CD4-positive, alpha-beta T cell (primary cell): ENCODE data around the gene RUFY2. TPM values are rescaled to one million over a fixed set of nuclear protein-coding genes. Genes with fewer than 3 reads are reported as not detected.

Source experiments
- ATAC-seq: fragments of 200-7000 bp; cut with Tn5 transposase; one replicate; pipeline ENCODE4 v1.10.0; 2022; ENCODE audit warnings: mild to moderate bottlenecking; ENCODE audit not compliant: poor library complexity
- CTCF ChIA-PET: fragments of 350-600 bp; sonication (Branson Sonifier 250); formaldehyde crosslinking; loops from one replicate; lab custom pipeline; 2021; ENCODE audit warnings: antibody characterized with exemption, inconsistent platforms; lab: Charles Lee
- POLR2A ChIA-PET: fragments of 350-600 bp; sonication (Branson Sonifier 250); formaldehyde crosslinking; loops from one replicate; lab custom pipeline; 2021; ENCODE audit warnings: antibody characterized with exemption, inconsistent platforms; lab: Charles Lee
- DNase-seq, 14 experiments: peaks; one replicate each; pipeline ENCODE4 v3.0.0-alpha.2; 2013 to 2020; ENCODE audit warnings: mixed read lengths in 2 of 14
- H3K27ac ChIP-seq, 2 donors: one replicate each; pipeline versions ENCODE4 v1.5.1 to v1.7.0; 2013; ENCODE audit warnings: low read length in 2 of 2, low read depth in 1 of 2, mild to moderate bottlenecking in 1 of 2
- H3K27me3 ChIP-seq, 2 experiments: 1 replicate in 1 of 2; 2 replicates in 1 of 2; pipeline versions ENCODE4 v1.6.1 to v1.7.0; 2013; ENCODE audit warnings: low read length in 2 of 2, control low read depth in 1 of 2, mild to moderate bottlenecking in 1 of 2, moderate library complexity in 1 of 2; ENCODE audit not compliant: insufficient read depth in 2 of 2, control insufficient read depth in 1 of 2
- H3K36me3 ChIP-seq: one replicate; pipeline ENCODE4 v1.6.1; 2013; ENCODE audit warnings: low read length, control low read depth; ENCODE audit not compliant: insufficient read depth
- H3K4me1 ChIP-seq: one replicate; pipeline ENCODE4 v1.6.1; 2013; ENCODE audit warnings: low read length, control low read depth; ENCODE audit not compliant: insufficient read depth
- H3K4me3 ChIP-seq: one replicate; pipeline ENCODE4 v1.5.1; 2013; ENCODE audit warnings: mild to moderate bottlenecking, low read length, moderate library complexity
- H3K9me3 ChIP-seq, 2 experiments: 1 replicate in 1 of 2; 2 replicates in 1 of 2; pipeline versions ENCODE4 v1.6.1 to v1.7.0; 2013; ENCODE audit warnings: low read length in 2 of 2, mild to moderate bottlenecking in 2 of 2, control low read depth in 1 of 2, moderate library complexity in 1 of 2; ENCODE audit not compliant: control insufficient read depth in 1 of 2, insufficient read depth in 1 of 2
- H3K27ac Mint-ChIP-seq: one replicate; pipeline ENCODE4 v1.8.0; 2020; ENCODE audit warnings: mixed read lengths
- H3K27me3 Mint-ChIP-seq: one replicate; pipeline ENCODE4 v1.8.0; 2021; ENCODE audit warnings: mixed read lengths
- H3K36me3 Mint-ChIP-seq: one replicate; pipeline ENCODE4 v1.8.0; 2021; ENCODE audit warnings: low read depth, mixed read lengths
- H3K4me1 Mint-ChIP-seq: one replicate; pipeline ENCODE4 v1.8.0; 2021; ENCODE audit warnings: low read depth, mixed read lengths
- H3K4me3 Mint-ChIP-seq: one replicate; pipeline ENCODE4 v1.8.0; 2020; ENCODE audit warnings: mild to moderate bottlenecking, mixed read lengths
- H3K9me3 Mint-ChIP-seq: one replicate; pipeline ENCODE4 v1.8.0; 2020; ENCODE audit warnings: mixed read lengths
- intact Hi-C, 2 experiments: fragments of 100-400 bp; cut with DNase I in 1 of 2; cut with micrococcal nuclease in 1 of 2; formaldehyde crosslinking; loops; one replicate each; pipeline versions ENCODE4 v1.15.1 to v1.9.0; 2023 to 2025; cut with DNase I, micrococcal nuclease
- total RNA-seq, 174 experiments: library from RNA in 2 of 174; stranded (reverse) in 2 of 174; gene quantifications; one replicate each; pipeline ENCODE4 v1.2.3 and lab custom pipeline; 2021 to 2026
- TF ChIP-seq, protein P1 (sequence below): fragments of 200-600 bp; IDR thresholded peaks from one replicate; pipeline ENCODE4 v1.8.0; 2022; ENCODE audit warnings: antibody characterized with exemption, mild to moderate bottlenecking

RUFY2 gene
- total RNA-seq, 2 experiments from 2014 or later = 10.7 to 14.8 TPM

GRCh38 chr10:68332259-68333057 is 74.6 kb downstream of the RUFY2 start, which contains the start of gene PBLD:
TSS of gene PBLD (minus strand) at chr10:68332928. CDS start at chr10:68306844, 26,084 bp downstream.
- Mint-ChIP-seq H3K4me1 (peaks cover 60% of the 10 kb centered on the region), H3K27ac (peak within 1 kb of the TSS; percentile 98), H3K27me3 (no peaks in the 10 kb centered on the region), H3K9me3 (no peaks in the 10 kb centered on the region), H3K4me3 (peak within 1 kb of the TSS; percentile 100), H3K36me3 (peaks cover 55% of the 10 kb centered on the region)
- Histone ChIP-seq H3K4me3 (peak within 1 kb of the TSS; percentile 95), H3K9me3 (no peaks in the 10 kb centered on the region), H3K4me1 (peaks cover 18% of the 10 kb centered on the region), H3K36me3 (peaks cover under 1% of the 10 kb centered on the region), H3K27ac (peak within 1 kb of the TSS; percentile 94 to 97), H3K27me3 (no peaks in the 10 kb centered on the region)
- POLR2A ChIA-PET = interaction anchor here (0.6 to 4.4 kb wide), 37 partner anchors 9 to 848 kb away, joined by 3 to 50 read pairs (median 5); partner anchors contain the start of genes CCAR1, DDX21, DDX50 and DNA2
- peak; percentile 35 to 80 (median 52) for DNase-seq
- TF ChIP-seq, protein P1, sequence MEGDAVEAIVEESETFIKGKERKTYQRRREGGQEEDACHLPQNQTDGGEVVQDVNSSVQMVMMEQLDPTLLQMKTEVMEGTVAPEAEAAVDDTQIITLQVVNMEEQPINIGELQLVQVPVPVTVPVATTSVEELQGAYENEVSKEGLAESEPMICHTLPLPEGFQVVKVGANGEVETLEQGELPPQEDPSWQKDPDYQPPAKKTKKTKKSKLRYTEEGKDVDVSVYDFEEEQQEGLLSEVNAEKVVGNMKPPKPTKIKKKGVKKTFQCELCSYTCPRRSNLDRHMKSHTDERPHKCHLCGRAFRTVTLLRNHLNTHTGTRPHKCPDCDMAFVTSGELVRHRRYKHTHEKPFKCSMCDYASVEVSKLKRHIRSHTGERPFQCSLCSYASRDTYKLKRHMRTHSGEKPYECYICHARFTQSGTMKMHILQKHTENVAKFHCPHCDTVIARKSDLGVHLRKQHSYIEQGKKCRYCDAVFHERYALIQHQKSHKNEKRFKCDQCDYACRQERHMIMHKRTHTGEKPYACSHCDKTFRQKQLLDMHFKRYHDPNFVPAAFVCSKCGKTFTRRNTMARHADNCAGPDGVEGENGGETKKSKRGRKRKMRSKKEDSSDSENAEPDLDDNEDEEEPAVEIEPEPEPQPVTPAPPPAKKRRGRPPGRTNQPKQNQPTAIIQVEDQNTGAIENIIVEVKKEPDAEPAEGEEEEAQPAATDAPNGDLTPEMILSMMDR = no peak
- intact Hi-C loops = loop anchor here (2.0 to 10.0 kb wide), 8 partner anchors 75 to 572 kb away; partner anchors contain the start of genes CCAR1 (in 2 of the 2), DDX50 (in 2 of the 2), HERC4 (in 2 of the 2) and RUFY2 (in 1 of the 2)
- peak; percentile 9 for ATAC-seq
- CTCF ChIA-PET = interaction anchor here (0.5 to 2.0 kb wide), 8 partner anchors 16 to 231 kb away, joined by 3 to 19 read pairs (median 4); partner anchors contain the start of gene RUFY2

DNA sequence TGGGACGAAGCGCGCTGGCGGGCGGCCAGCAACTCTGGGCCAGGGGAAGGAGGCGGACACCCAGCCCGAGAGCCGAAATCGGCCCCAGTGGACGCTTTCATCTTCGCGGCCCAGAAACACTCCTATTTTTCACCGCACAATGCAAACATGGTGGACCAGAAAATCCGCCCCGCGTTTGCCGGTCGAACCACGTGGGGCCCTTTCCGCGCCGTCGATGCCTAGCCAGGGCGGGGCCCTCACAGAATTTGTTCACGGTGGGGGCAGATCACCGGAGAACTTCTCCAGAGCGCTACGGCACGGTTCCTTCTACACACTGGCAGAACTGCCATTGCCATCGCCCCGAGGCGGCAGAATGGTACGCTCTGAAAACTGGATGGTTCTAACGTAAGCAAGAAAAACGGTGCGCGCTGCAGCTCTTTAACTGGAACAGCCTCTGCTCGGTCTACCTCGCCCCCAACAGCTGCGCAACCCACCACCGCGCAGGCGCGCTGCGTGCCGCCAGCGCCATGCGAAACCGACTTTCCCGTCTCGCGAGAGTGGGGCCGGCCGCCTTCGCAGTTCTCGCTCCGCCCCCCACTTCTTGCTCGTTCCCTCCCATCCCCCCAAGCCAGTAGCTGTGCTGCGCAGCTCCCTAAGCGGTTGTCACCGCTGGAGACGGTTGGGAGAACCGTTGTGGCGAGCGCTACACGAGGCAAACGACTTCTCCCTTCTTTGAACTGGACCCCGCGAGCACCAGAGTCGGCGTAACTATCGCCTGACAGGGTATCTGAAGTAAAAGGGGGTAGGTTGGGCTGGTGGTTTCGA is 75.4 kb downstream of the RUFY2 start, which contains the start of gene HNRNPH3:
Gene HNRNPH3, plus strand, starts transcription at position 610 of the 804 bp plus-strand sequence. CDS start 5,158 bp downstream, outside the sequence.
- Histone ChIP-seq H3K36me3 (no peaks in the 10 kb centered on the region), H3K27ac (peak within 1 kb of the TSS; percentile 94 to 97), H3K9me3 (no peaks in the 10 kb centered on the region), H3K4me3 (peak within 1 kb of the TSS; percentile 95), H3K27me3 (no peaks in the 10 kb centered on the region), H3K4me1 (peaks cover 18% of the 10 kb centered on the region)
- CTCF ChIA-PET = interaction anchor here (0.5 to 1.3 kb wide), 5 partner anchors 17 to 230 kb away, joined by 3 to 6 read pairs (median 4); partner anchors contain the start of gene RUFY2
- POLR2A ChIA-PET = interaction anchor here (0.6 to 4.4 kb wide), 33 partner anchors 8 to 848 kb away, joined by 3 to 50 read pairs (median 5); partner anchors contain the start of genes CCAR1, DDX21, DDX50 and RUFY2
- peak; percentile 78 for ATAC-seq
- Mint-ChIP-seq H3K27me3 (no peaks in the 10 kb centered on the region), H3K27ac (peak within 1 kb of the TSS; percentile 98), H3K4me3 (peak within 1 kb of the TSS; percentile 100), H3K36me3 (peaks cover 47% of the 10 kb centered on the region), H3K4me1 (peaks cover 52% of the 10 kb centered on the region), H3K9me3 (no peaks in the 10 kb centered on the region)
- peak; percentile 97 to 100 (median 98) for DNase-seq
- intact Hi-C loops = loop anchor here (2.0 to 10.0 kb wide), 8 partner anchors 76 to 573 kb away; partner anchors contain the start of genes CCAR1 (in 2 of the 2), DDX50 (in 2 of the 2), HERC4 (in 2 of the 2) and RUFY2 (in 1 of the 2)
- TF ChIP-seq, protein P1 = no peak
